Measurements from ENCODE around the gene TRIM31. TPM values are rescaled to one million over a fixed set of nuclear protein-coding genes. Genes with fewer than 3 reads are reported as not detected.

TRIM31 gene
- total RNA-seq, 1 donor: not detected

DNA sequence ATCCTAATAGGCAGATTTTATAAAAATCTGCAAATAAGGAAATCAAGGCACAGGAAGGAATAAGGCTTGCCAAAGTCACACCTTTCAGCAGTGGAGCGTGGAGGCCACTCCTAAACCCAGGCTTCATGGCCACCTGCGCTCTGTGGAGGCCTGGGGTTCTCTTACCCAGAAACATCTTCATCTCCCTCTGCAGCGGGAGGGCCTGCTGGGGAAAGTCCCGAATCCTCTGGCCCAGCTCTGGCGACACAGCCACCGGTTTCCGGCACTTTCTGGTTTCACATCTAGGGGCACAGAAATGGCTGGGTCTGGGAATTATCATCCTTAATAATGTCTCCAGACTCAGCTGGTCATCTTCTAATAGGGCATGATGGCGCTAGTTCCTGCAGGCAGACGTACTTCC is 43.9 kb upstream of the TRIM31 start:
- H3K27ac ChIP-seq (ENCODE audit: low read depth, low read length): no peak overlapping the region
- no peak overlapping the region for H3K4me3 ChIP-seq (ENCODE audit: insufficient read depth, low read length)
- H3K9me3 ChIP-seq (ENCODE audit: low read depth, low read length): no peaks in the 10 kb centered on the region
- H3K36me3 ChIP-seq (ENCODE audit: insufficient read depth, low read length): no peaks in the 10 kb centered on the region
- H3K4me1 ChIP-seq (ENCODE audit: insufficient read depth, low read length): peaks cover 25% of the 10 kb centered on the region
- no peak overlapping the region for H3K4me2 ChIP-seq (ENCODE audit: insufficient read depth, low read length)
- no peak for DNase-seq (ENCODE audit: insufficient read length, low spot score, missing footprints)
- H4K20me1 ChIP-seq (ENCODE audit: insufficient read depth, low read length): no peaks in the 10 kb centered on the region
- TF ChIP-seq, protein P1, sequence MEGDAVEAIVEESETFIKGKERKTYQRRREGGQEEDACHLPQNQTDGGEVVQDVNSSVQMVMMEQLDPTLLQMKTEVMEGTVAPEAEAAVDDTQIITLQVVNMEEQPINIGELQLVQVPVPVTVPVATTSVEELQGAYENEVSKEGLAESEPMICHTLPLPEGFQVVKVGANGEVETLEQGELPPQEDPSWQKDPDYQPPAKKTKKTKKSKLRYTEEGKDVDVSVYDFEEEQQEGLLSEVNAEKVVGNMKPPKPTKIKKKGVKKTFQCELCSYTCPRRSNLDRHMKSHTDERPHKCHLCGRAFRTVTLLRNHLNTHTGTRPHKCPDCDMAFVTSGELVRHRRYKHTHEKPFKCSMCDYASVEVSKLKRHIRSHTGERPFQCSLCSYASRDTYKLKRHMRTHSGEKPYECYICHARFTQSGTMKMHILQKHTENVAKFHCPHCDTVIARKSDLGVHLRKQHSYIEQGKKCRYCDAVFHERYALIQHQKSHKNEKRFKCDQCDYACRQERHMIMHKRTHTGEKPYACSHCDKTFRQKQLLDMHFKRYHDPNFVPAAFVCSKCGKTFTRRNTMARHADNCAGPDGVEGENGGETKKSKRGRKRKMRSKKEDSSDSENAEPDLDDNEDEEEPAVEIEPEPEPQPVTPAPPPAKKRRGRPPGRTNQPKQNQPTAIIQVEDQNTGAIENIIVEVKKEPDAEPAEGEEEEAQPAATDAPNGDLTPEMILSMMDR (IDR thresholded peaks at IDR 0.05; ENCODE audit: extremely low read depth, low read depth, low read length): no peak
- H2AFZ ChIP-seq (ENCODE audit: low read length): no peak overlapping the region
- H3K79me2 ChIP-seq (ENCODE audit: insufficient read depth, low read length): no peaks in the 10 kb centered on the region
- no peaks in the 10 kb centered on the region for H3K27me3 ChIP-seq (ENCODE audit: insufficient read depth, low read length)

GRCh38 chr6:30156262-30156599 is 43.3 kb upstream of the TRIM31 start:
- H3K27me3 ChIP-seq (ENCODE audit: insufficient read depth, low read length): no peaks in the 10 kb centered on the region
- no peaks in the 10 kb centered on the region for H4K20me1 ChIP-seq (ENCODE audit: insufficient read depth, low read length)
- peak; percentile 83 for DNase-seq (ENCODE audit: insufficient read length, low spot score, missing footprints)
- H3K27ac ChIP-seq (ENCODE audit: low read depth, low read length): no peak overlapping the region
- peak overlapping the region; percentile 20 for H2AFZ ChIP-seq (ENCODE audit: low read length)
- no peaks in the 10 kb centered on the region for H3K36me3 ChIP-seq (ENCODE audit: insufficient read depth, low read length)
- no peaks in the 10 kb centered on the region for H3K9me3 ChIP-seq (ENCODE audit: low read depth, low read length)
- no peaks in the 10 kb centered on the region for H3K79me2 ChIP-seq (ENCODE audit: insufficient read depth, low read length)
- H3K4me2 ChIP-seq (ENCODE audit: insufficient read depth, low read length): peak overlapping the region; percentile 58
- TF ChIP-seq, protein P1 (IDR thresholded peaks at IDR 0.05; ENCODE audit: extremely low read depth, low read depth, low read length): no peak
- no peak overlapping the region for H3K4me3 ChIP-seq (ENCODE audit: insufficient read depth, low read length)
- H3K4me1 ChIP-seq (ENCODE audit: insufficient read depth, low read length): peaks cover 29% of the 10 kb centered on the region

- Histone ChIP-seq H3K79me2 (ENCODE audit: insufficient read depth, low read length) (no peaks in the 10 kb centered on the region), H3K27me3 (ENCODE audit: insufficient read depth, low read length) (no peaks in the 10 kb centered on the region), H3K9me3 (ENCODE audit: low read depth, low read length) (no peaks in the 10 kb centered on the region), H2AFZ (ENCODE audit: low read length) (peak overlapping the region; percentile 20), H3K4me3 (ENCODE audit: insufficient read depth, low read length) (no peak overlapping the region), H4K20me1 (ENCODE audit: insufficient read depth, low read length) (no peaks in the 10 kb centered on the region), H3K4me2 (ENCODE audit: insufficient read depth, low read length) (peak overlapping the region; percentile 58), H3K4me1 (ENCODE audit: insufficient read depth, low read length) (peaks cover 34% of the 10 kb centered on the region), H3K27ac (ENCODE audit: low read depth, low read length) (peak overlapping the region; percentile 44), H3K36me3 (ENCODE audit: insufficient read depth, low read length) (no peaks in the 10 kb centered on the region)
- DNase-seq (ENCODE audit: insufficient read length, low spot score, missing footprints): no peak
- TF ChIP-seq, protein P1 (IDR thresholded peaks at IDR 0.05; ENCODE audit: extremely low read depth, low read depth, low read length): no peak
Measured at GRCh38 chr6:30155520-30156261, 42.8 kb upstream of the TRIM31 start.

GRCh38 chr6:30154709-30155519 is 42.0 kb upstream of the TRIM31 start:
- H2AFZ ChIP-seq (ENCODE audit: low read length): no peak overlapping the region
- no peaks in the 10 kb centered on the region for H3K9me3 ChIP-seq (ENCODE audit: low read depth, low read length)
- H4K20me1 ChIP-seq (ENCODE audit: insufficient read depth, low read length): no peaks in the 10 kb centered on the region
- peak; percentile 97 for DNase-seq (ENCODE audit: insufficient read length, low spot score, missing footprints)
- peak overlapping the region; percentile 44 for H3K27ac ChIP-seq (ENCODE audit: low read depth, low read length)
- no peaks in the 10 kb centered on the region for H3K79me2 ChIP-seq (ENCODE audit: insufficient read depth, low read length)
- H3K4me3 ChIP-seq (ENCODE audit: insufficient read depth, low read length): peak overlapping the region; percentile 1
- peaks cover 36% of the 10 kb centered on the region for H3K4me1 ChIP-seq (ENCODE audit: insufficient read depth, low read length)
- H3K27me3 ChIP-seq (ENCODE audit: insufficient read depth, low read length): no peaks in the 10 kb centered on the region
- TF ChIP-seq, protein P1 (IDR thresholded peaks at IDR 0.05; ENCODE audit: extremely low read depth, low read depth, low read length): no peak
- H3K4me2 ChIP-seq (ENCODE audit: insufficient read depth, low read length): peak overlapping the region; percentile 43
- no peaks in the 10 kb centered on the region for H3K36me3 ChIP-seq (ENCODE audit: insufficient read depth, low read length)
